ENCODE results near the gene MCF2L2. TPM values are rescaled to one million over a fixed set of nuclear protein-coding genes. Genes with fewer than 3 reads are reported as not detected.
"Not testable (repeated sequence)": the region's sequence is repeated elsewhere in the genome, so short reads cannot be mapped to it uniquely, and the experiment has no call there.

The MCF2L2 gene
- total RNA-seq, 1 donor from 2014 or later: 18.1 TPM

- Mint-ChIP-seq H3K4me3 (ENCODE audit: unreplicated experiment) (no peak overlapping the region), H3K9me3 (ENCODE audit: unreplicated experiment) (no peaks in the 10 kb centered on the region), H3K4me1 (ENCODE audit: low read depth, unreplicated experiment) (no peaks in the 10 kb centered on the region), H3K27me3 (ENCODE audit: unreplicated experiment) (no peaks in the 10 kb centered on the region), H3K27ac (ENCODE audit: unreplicated experiment) (no peak overlapping the region), H3K36me3 (ENCODE audit: unreplicated experiment) (no peaks in the 10 kb centered on the region)
- no peak for DNase-seq
- TF ChIP-seq CTCF (IDR thresholded peaks at IDR 0.05; ENCODE audit: partially characterized antibody, unreplicated experiment): no peak
Measured at GRCh38 chr3:183233966-183234365, 194.5 kb downstream of the MCF2L2 start.

GRCh38 chr3:183230826-183231225, 197.6 kb downstream of the MCF2L2 start:
- H3K4me3 Mint-ChIP-seq (ENCODE audit: unreplicated experiment): no peak overlapping the region
- H3K4me1 Mint-ChIP-seq (ENCODE audit: low read depth, unreplicated experiment): no peaks in the 10 kb centered on the region
- no peaks in the 10 kb centered on the region for H3K27me3 Mint-ChIP-seq (ENCODE audit: unreplicated experiment)

GRCh38 chr3:183230251-183230650, 198.2 kb downstream of the MCF2L2 start:
- H3K27me3 Mint-ChIP-seq (ENCODE audit: unreplicated experiment); H3K9me3 Mint-ChIP-seq (ENCODE audit: unreplicated experiment); H3K36me3 Mint-ChIP-seq (ENCODE audit: unreplicated experiment); H3K4me1 Mint-ChIP-seq (ENCODE audit: low read depth, unreplicated experiment); H3K27ac Mint-ChIP-seq (ENCODE audit: unreplicated experiment); H3K4me3 Mint-ChIP-seq (ENCODE audit: unreplicated experiment); DNase-seq: not testable (repeated sequence)

More at GRCh38 chr3:183230826-183231225, 197.6 kb downstream of the MCF2L2 start:
- Mint-ChIP-seq H3K27ac (ENCODE audit: unreplicated experiment) (no peak overlapping the region), H3K9me3 (ENCODE audit: unreplicated experiment) (no peaks in the 10 kb centered on the region), H3K36me3 (ENCODE audit: unreplicated experiment) (no peaks in the 10 kb centered on the region)
- DNase-seq: no peak
- TF ChIP-seq CTCF (IDR thresholded peaks at IDR 0.05; ENCODE audit: partially characterized antibody, unreplicated experiment): no peak

GRCh38 chr3:183229178-183229577, 199.2 kb downstream of the MCF2L2 start:
- Mint-ChIP-seq H3K36me3 (ENCODE audit: unreplicated experiment) (no peaks in the 10 kb centered on the region), H3K27ac (ENCODE audit: unreplicated experiment) (no peak overlapping the region)

GRCh38 chr3:183227586-183227985, 200.8 kb downstream of the MCF2L2 start:
- Mint-ChIP-seq H3K9me3 (ENCODE audit: unreplicated experiment) (no peaks in the 10 kb centered on the region), H3K27me3 (ENCODE audit: unreplicated experiment) (no peaks in the 10 kb centered on the region), H3K36me3 (ENCODE audit: unreplicated experiment) (no peaks in the 10 kb centered on the region), H3K4me1 (ENCODE audit: low read depth, unreplicated experiment) (peaks cover 5% of the 10 kb centered on the region), H3K27ac (ENCODE audit: unreplicated experiment) (no peak overlapping the region), H3K4me3 (ENCODE audit: unreplicated experiment) (no peak overlapping the region)
- TF ChIP-seq CTCF (IDR thresholded peaks at IDR 0.05; ENCODE audit: partially characterized antibody, unreplicated experiment): no peak
- DNase-seq: no peak

More at GRCh38 chr3:183229178-183229577, 199.2 kb downstream of the MCF2L2 start:
- DNase-seq: no peak
- H3K4me1 Mint-ChIP-seq (ENCODE audit: low read depth, unreplicated experiment): no peaks in the 10 kb centered on the region
- H3K4me3 Mint-ChIP-seq (ENCODE audit: unreplicated experiment): no peak overlapping the region
- TF ChIP-seq CTCF (IDR thresholded peaks at IDR 0.05; ENCODE audit: partially characterized antibody, unreplicated experiment): no peak
- H3K27me3 Mint-ChIP-seq (ENCODE audit: unreplicated experiment): no peaks in the 10 kb centered on the region
- H3K9me3 Mint-ChIP-seq (ENCODE audit: unreplicated experiment): no peaks in the 10 kb centered on the region
